ENCODE data around the gene VWA5B1.
"Not testable (repeated sequence)": the region's sequence is repeated elsewhere in the genome, so short reads cannot be mapped to it uniquely, and the experiment has no call there.

VWA5B1 gene

DNA sequence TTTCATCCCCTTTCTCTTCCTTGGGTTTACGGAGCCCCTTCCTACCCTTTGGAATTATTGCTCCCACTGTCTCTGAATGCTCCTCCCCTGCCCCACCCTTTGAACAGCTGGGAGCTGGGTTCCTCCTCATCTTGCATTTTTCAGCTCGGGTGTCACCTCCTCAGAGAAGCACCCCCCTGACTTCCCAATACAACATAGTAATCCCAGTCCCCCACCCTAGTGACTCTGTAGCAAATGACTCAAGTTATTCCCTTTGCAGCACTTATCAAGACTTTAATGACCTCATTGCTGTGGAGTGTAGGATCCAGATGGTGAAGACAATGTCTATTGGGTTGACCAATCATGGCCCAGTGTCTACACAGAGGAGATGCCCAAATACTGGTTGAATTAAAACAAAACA is 8.9 kb upstream of the VWA5B1 start:
- Histone ChIP-seq H3K9me3 (ENCODE audit: control insufficient read depth in 2 of 2, low read length in 2 of 2) (peaks cover 0 to 6% of the 10 kb centered on the region in 2 donors), H3K9ac (ENCODE audit: low read length in 2 of 2) (no peak overlapping the region)

DNA sequence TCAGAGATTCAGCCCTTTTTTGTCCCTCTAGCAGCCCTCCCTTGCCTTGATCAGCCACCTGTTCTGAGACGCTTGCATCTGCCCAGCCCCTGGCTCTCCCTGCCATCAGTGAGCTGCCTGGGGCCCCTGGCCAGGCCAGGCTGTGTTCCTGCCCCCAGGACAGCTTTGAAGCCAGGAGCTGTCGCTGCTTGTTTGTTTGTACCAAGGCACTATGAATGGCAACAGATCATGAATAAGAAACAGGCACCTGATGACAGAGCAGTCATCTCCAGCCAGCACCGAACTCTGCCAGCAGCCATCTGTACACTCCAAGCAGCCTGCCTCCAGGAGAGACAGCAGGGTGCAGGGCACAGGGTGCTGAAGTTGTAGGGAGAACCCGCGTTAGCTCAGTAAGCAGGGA is 8.1 kb upstream of the VWA5B1 start:
- H3K4me1 ChIP-seq (ENCODE audit: control insufficient read depth, insufficient read depth, low read length) = no peaks in the 10 kb centered on the region
- H3K9me3 ChIP-seq (ENCODE audit: control insufficient read depth in 2 of 2, low read length in 2 of 2) = peaks cover 0 to 6% of the 10 kb centered on the region in 2 donors
- H3K27ac ChIP-seq (ENCODE audit: low read length) = no peak overlapping the region
- no peak overlapping the region for H3K4me3 ChIP-seq (ENCODE audit: low read length in 2 of 2)
- peaks cover 5 to 11% of the 10 kb centered on the region in 2 donors for H3K27me3 ChIP-seq (ENCODE audit: control insufficient read depth in 1 of 2, insufficient read depth in 2 of 2, low read length in 2 of 2)
- no peaks in the 10 kb centered on the region for H3K36me3 ChIP-seq (ENCODE audit: control insufficient read depth in 2 of 2, insufficient read depth in 2 of 2, low read length in 2 of 2)
- H3K9ac ChIP-seq (ENCODE audit: low read length in 2 of 2) = no peak overlapping the region

More for the DNA sequence above, 8.9 kb upstream of the VWA5B1 start:
- Histone ChIP-seq H3K36me3 (ENCODE audit: control insufficient read depth in 2 of 2, insufficient read depth in 2 of 2, low read length in 2 of 2) (no peaks in the 10 kb centered on the region), H3K4me1 (ENCODE audit: control insufficient read depth, insufficient read depth, low read length) (no peaks in the 10 kb centered on the region), H3K27me3 (ENCODE audit: control insufficient read depth in 1 of 2, insufficient read depth in 2 of 2, low read length in 2 of 2) (peaks cover 5 to 11% of the 10 kb centered on the region in 2 donors), H3K27ac (ENCODE audit: low read length) (no peak overlapping the region), H3K4me3 (ENCODE audit: low read length in 2 of 2) (no peak overlapping the region)

DNA sequence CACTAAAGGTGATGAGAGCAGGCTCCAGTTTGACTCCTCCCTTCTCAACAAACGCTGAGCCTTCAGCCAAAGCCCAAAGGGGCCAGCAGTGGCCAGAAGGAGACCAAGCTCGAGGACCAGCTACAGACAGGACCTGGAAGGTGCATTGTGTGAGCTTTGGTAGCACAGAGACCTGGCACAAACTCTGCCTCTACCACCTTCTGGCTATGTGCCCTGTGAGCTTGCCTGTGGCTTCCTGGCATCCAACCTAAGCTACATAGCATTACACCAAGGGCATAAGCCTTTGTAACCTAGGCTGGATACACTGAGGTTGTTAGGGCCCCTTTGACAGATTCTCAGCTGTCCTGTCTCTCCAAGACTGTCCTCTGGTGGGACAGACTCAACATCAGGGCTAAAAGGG is 6.6 kb upstream of the VWA5B1 start:
- Histone ChIP-seq H3K4me1 (ENCODE audit: control insufficient read depth, insufficient read depth, low read length) (no peaks in the 10 kb centered on the region), H3K4me3 (ENCODE audit: low read length in 2 of 2) (no peak overlapping the region), H3K9ac (ENCODE audit: low read length in 2 of 2) (no peak overlapping the region), H3K9me3 (ENCODE audit: control insufficient read depth in 2 of 2, low read length in 2 of 2) (peaks cover 0 to 6% of the 10 kb centered on the region in 2 donors), H3K27ac (ENCODE audit: low read length) (no peak overlapping the region), H3K27me3 (ENCODE audit: control insufficient read depth in 1 of 2, insufficient read depth in 2 of 2, low read length in 2 of 2) (peaks cover 10 to 11% of the 10 kb centered on the region in 2 donors), H3K36me3 (ENCODE audit: control insufficient read depth in 2 of 2, insufficient read depth in 2 of 2, low read length in 2 of 2) (no peaks in the 10 kb centered on the region)

GRCh38 chr1:20284625-20285024 is 6.0 kb upstream of the VWA5B1 start:
- no peaks in the 10 kb centered on the region for H3K36me3 ChIP-seq (ENCODE audit: control insufficient read depth in 2 of 2, insufficient read depth in 2 of 2, low read length in 2 of 2)
- no peak overlapping the region for H3K9ac ChIP-seq (ENCODE audit: low read length in 2 of 2)
- H3K4me3 ChIP-seq (ENCODE audit: low read length in 2 of 2) = no peak overlapping the region
- H3K9me3 ChIP-seq (ENCODE audit: control insufficient read depth in 2 of 2, low read length in 2 of 2) = peaks cover 0 to 6% of the 10 kb centered on the region in 2 donors
- H3K27ac ChIP-seq (ENCODE audit: low read length) = no peak overlapping the region
- peaks cover 13% of the 10 kb centered on the region in 2 donors for H3K27me3 ChIP-seq (ENCODE audit: control insufficient read depth in 1 of 2, insufficient read depth in 2 of 2, low read length in 2 of 2)
- H3K4me1 ChIP-seq (ENCODE audit: control insufficient read depth, insufficient read depth, low read length) = no peaks in the 10 kb centered on the region

DNA sequence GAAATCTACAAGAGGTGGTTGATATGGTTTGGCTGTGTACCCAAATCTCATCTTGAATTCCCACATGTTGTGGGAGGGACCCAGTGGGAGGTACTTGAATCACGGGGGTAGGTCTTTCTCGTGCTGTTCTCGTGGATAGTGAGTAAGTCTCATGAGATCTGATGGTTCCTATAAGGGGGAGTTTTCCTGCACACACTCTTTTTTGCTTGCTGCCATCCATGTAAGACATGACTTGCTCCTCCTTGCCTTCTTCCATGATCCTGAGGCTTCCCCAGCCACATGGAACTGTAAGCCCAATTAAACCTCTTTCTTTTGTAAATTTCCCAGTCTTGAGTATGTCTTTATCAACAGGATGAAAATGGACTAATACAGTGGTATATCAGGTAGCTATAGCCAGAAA is 5.2 kb upstream of the VWA5B1 start:
- no peaks in the 10 kb centered on the region for H3K36me3 ChIP-seq (ENCODE audit: control insufficient read depth in 2 of 2, insufficient read depth in 2 of 2, low read length in 2 of 2)
- peaks cover 21% of the 10 kb centered on the region in 2 donors for H3K27me3 ChIP-seq (ENCODE audit: control insufficient read depth in 1 of 2, insufficient read depth in 2 of 2, low read length in 2 of 2)
- H3K9me3 ChIP-seq (ENCODE audit: control insufficient read depth in 2 of 2, low read length in 2 of 2) = peaks cover 0 to 6% of the 10 kb centered on the region in 2 donors
- no peaks in the 10 kb centered on the region for H3K4me1 ChIP-seq (ENCODE audit: control insufficient read depth, insufficient read depth, low read length)
- no peak overlapping the region for H3K4me3 ChIP-seq (ENCODE audit: low read length in 2 of 2)
- H3K27ac ChIP-seq (ENCODE audit: low read length) = no peak overlapping the region
- no peak overlapping the region for H3K9ac ChIP-seq (ENCODE audit: low read length in 2 of 2)

DNA sequence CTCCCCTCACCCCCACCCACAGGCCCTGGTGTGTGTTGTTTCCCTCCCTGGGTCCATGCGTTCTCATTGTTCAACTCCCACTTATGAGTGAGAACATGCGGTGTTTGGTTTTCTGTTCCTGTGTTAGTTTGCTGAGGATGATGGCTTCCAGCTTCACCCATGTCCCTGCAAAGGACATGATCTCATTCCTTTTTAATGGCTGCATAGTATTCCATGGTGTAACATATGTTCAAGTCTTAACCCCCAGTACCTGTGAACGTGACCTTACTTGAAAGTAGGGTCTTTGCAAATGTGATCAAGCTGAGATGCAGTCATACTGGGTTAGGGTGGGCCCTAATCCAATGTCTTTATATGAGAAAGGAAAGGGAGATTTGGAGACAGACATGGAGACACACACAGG is 3.0 kb upstream of the VWA5B1 start:
- not testable (repeated sequence) for H3K27ac ChIP-seq (ENCODE audit: low read length); H3K9me3 ChIP-seq (ENCODE audit: control insufficient read depth in 2 of 2, low read length in 2 of 2)
- H3K27me3 ChIP-seq (ENCODE audit: control insufficient read depth in 1 of 2, insufficient read depth in 2 of 2, low read length in 2 of 2) = peaks cover 34 to 35% of the 10 kb centered on the region in 2 donors

GRCh38 chr1:20291645-20292084 is 990 bp downstream of the VWA5B1 start:
- Histone ChIP-seq H3K36me3 (ENCODE audit: control insufficient read depth in 2 of 2, insufficient read depth in 2 of 2, low read length in 2 of 2) (no peaks in the 10 kb centered on the region), H3K4me1 (ENCODE audit: control insufficient read depth, insufficient read depth, low read length) (no peaks in the 10 kb centered on the region), H3K4me3 (ENCODE audit: low read length in 2 of 2) (no peak overlapping the region), H3K9ac (ENCODE audit: low read length in 2 of 2) (no peak overlapping the region), H3K9me3 (ENCODE audit: control insufficient read depth in 2 of 2, low read length in 2 of 2) (no peaks in the 10 kb centered on the region), H3K27ac (ENCODE audit: low read length) (no peak overlapping the region), H3K27me3 (ENCODE audit: control insufficient read depth in 1 of 2, insufficient read depth in 2 of 2, low read length in 2 of 2) (peaks cover 40 to 47% of the 10 kb centered on the region in 2 donors)

More for the DNA sequence above, 3.0 kb upstream of the VWA5B1 start:
- H3K9ac ChIP-seq (ENCODE audit: low read length in 2 of 2); H3K4me1 ChIP-seq (ENCODE audit: control insufficient read depth, insufficient read depth, low read length); H3K36me3 ChIP-seq (ENCODE audit: control insufficient read depth in 2 of 2, insufficient read depth in 2 of 2, low read length in 2 of 2); H3K4me3 ChIP-seq (ENCODE audit: low read length in 2 of 2): not testable (repeated sequence)

DNA sequence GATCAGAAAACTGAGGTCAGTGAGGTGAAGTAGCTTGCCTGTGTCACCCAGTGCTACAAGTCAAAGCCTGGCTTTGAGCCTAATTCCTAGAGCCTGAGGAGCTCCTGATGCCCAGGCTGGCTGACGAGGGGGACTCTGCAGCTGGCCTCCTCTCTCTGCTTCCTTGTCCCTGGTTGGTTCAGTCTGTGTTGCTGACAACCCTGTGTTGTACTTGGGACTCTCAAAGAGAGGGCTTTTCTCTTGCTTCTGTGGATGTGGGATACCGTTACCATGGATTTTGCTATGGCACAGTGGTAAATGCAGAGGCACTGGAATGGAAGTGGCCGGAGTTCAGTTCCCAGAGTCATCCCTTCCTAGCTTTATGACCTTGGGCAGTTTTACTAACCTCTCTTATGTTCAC is 8.0 kb downstream of the VWA5B1 start:
- Histone ChIP-seq H3K4me3 (ENCODE audit: low read length in 2 of 2) (no peak overlapping the region), H3K9me3 (ENCODE audit: control insufficient read depth in 2 of 2, low read length in 2 of 2) (no peaks in the 10 kb centered on the region), H3K36me3 (ENCODE audit: control insufficient read depth in 2 of 2, insufficient read depth in 2 of 2, low read length in 2 of 2) (no peaks in the 10 kb centered on the region), H3K27me3 (ENCODE audit: control insufficient read depth in 1 of 2, insufficient read depth in 2 of 2, low read length in 2 of 2) (peaks cover 15 to 24% of the 10 kb centered on the region in 2 donors), H3K4me1 (ENCODE audit: control insufficient read depth, insufficient read depth, low read length) (no peaks in the 10 kb centered on the region), H3K9ac (ENCODE audit: low read length in 2 of 2) (no peak overlapping the region), H3K27ac (ENCODE audit: low read length) (no peak overlapping the region)

DNA sequence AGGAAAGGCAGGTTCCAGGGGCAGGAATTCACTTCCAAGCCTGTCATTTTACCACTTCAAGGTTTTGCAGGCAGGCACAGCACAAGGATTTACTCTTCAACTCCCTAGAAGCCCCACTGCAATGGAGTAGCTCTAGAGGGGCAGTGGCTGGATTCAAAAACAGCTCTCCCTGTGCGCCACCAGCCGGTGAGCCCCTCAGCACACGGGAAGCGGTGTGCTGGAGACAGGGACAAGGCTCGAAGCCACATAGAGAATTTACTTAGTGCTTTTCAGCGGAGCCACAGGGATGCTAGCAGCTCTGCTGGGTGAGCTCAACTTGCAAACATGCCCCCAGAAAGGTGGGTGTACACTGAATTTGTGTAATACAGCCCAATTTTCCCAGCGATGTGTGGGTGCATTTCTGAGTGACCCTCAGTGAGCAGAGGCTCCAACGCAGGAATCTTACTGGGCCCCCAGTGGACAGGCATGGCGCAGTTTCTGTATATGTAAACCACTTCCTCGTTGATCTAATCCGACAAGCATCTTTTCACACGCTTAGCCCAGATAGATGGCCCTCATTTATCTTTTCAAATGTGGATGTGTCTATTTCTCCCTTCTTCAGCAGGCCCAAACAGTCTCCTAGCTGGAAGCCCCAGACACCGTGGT is 10.9 kb downstream of the VWA5B1 start:
- Histone ChIP-seq H3K9ac (ENCODE audit: low read length in 2 of 2) (no peak overlapping the region), H3K4me3 (ENCODE audit: low read length in 2 of 2) (no peak overlapping the region), H3K4me1 (ENCODE audit: control insufficient read depth, insufficient read depth, low read length) (no peaks in the 10 kb centered on the region), H3K36me3 (ENCODE audit: control insufficient read depth in 2 of 2, insufficient read depth in 2 of 2, low read length in 2 of 2) (no peaks in the 10 kb centered on the region), H3K27me3 (ENCODE audit: control insufficient read depth in 1 of 2, insufficient read depth in 2 of 2, low read length in 2 of 2) (peaks cover 11 to 17% of the 10 kb centered on the region in 2 donors), H3K27ac (ENCODE audit: low read length) (no peak overlapping the region), H3K9me3 (ENCODE audit: control insufficient read depth in 2 of 2, low read length in 2 of 2) (no peaks in the 10 kb centered on the region)

- Histone ChIP-seq H3K9me3 (ENCODE audit: control insufficient read depth in 2 of 2, low read length in 2 of 2) (no peaks in the 10 kb centered on the region), H3K27me3 (ENCODE audit: control insufficient read depth in 1 of 2, insufficient read depth in 2 of 2, low read length in 2 of 2) (peaks cover 11 to 18% of the 10 kb centered on the region in 2 donors), H3K27ac (ENCODE audit: low read length) (no peak overlapping the region), H3K4me1 (ENCODE audit: control insufficient read depth, insufficient read depth, low read length) (no peaks in the 10 kb centered on the region), H3K36me3 (ENCODE audit: control insufficient read depth in 2 of 2, insufficient read depth in 2 of 2, low read length in 2 of 2) (no peaks in the 10 kb centered on the region), H3K9ac (ENCODE audit: low read length in 2 of 2) (no peak overlapping the region), H3K4me3 (ENCODE audit: low read length in 2 of 2) (no peak overlapping the region)
Observed at GRCh38 chr1:20302108-20302471, 11.4 kb downstream of the VWA5B1 start.

- Histone ChIP-seq H3K36me3 (ENCODE audit: control insufficient read depth in 2 of 2, insufficient read depth in 2 of 2, low read length in 2 of 2) (no peaks in the 10 kb centered on the region), H3K9me3 (ENCODE audit: control insufficient read depth in 2 of 2, low read length in 2 of 2) (no peaks in the 10 kb centered on the region), H3K4me3 (ENCODE audit: low read length in 2 of 2) (no peak overlapping the region), H3K9ac (ENCODE audit: low read length in 2 of 2) (no peak overlapping the region), H3K27me3 (ENCODE audit: control insufficient read depth in 1 of 2, insufficient read depth in 2 of 2, low read length in 2 of 2) (peaks cover 0 to 4% of the 10 kb centered on the region in 2 donors), H3K27ac (ENCODE audit: low read length) (no peak overlapping the region), H3K4me1 (ENCODE audit: control insufficient read depth, insufficient read depth, low read length) (no peaks in the 10 kb centered on the region)
Observed at GRCh38 chr1:20307026-20307425, 16.4 kb downstream of the VWA5B1 start.
